IPS-NIHi7 (cell line): ENCODE data around the gene BNIP1.

ENCODE experiments used
- DNase-seq: peaks from one replicate; pipeline ENCODE4 v3.0.0; 2012; ENCODE audit warnings: mixed read lengths; ENCODE audit errors: extremely low spot score

The BNIP1 gene

GRCh38 chr5:173165177-173166016, 21.1 kb downstream of the BNIP1 start:
- DNase-seq = no peak

GRCh38 chr5:173172166-173172565, 27.8 kb downstream of the BNIP1 start:
- no peak for DNase-seq

- DNase-seq = no peak
Measured at GRCh38 chr5:173175523-173175922, 31.2 kb downstream of the BNIP1 start.

GRCh38 chr5:173178369-173178910, 34.1 kb downstream of the BNIP1 start:
- no peak for DNase-seq

- DNase-seq = no peak
Measured at GRCh38 chr5:173180331-173180730, 36.0 kb downstream of the BNIP1 start.

GRCh38 chr5:173187054-173187743, 42.9 kb downstream of the BNIP1 start:
- DNase-seq = peak; percentile 48

GRCh38 chr5:173188280-173188679, 43.9 kb downstream of the BNIP1 start:
- DNase-seq = no peak

- no peak for DNase-seq
Measured at GRCh38 chr5:173191015-173191414, 46.7 kb downstream of the BNIP1 start.

GRCh38 chr5:173191561-173191960, 47.2 kb downstream of the BNIP1 start:
- DNase-seq = no peak

- DNase-seq = no peak
Measured at GRCh38 chr5:173192561-173192960, 48.2 kb downstream of the BNIP1 start.

GRCh38 chr5:173196133-173196952, 52.0 kb downstream of the BNIP1 start:
- DNase-seq = no peak

- no peak for DNase-seq
Measured at GRCh38 chr5:173197375-173197891, 53.1 kb downstream of the BNIP1 start.

- no peak for DNase-seq
Measured at GRCh38 chr5:173198049-173198448, 53.7 kb downstream of the BNIP1 start.

- no peak for DNase-seq
Measured at GRCh38 chr5:173200356-173200755, 56.0 kb downstream of the BNIP1 start.

- DNase-seq = peak; percentile 37
Measured at GRCh38 chr5:173201636-173202265, 57.4 kb downstream of the BNIP1 start.

GRCh38 chr5:173202266-173202875, 58.0 kb downstream of the BNIP1 start:
- peak; percentile 46 for DNase-seq

- DNase-seq = no peak
Measured at GRCh38 chr5:173204185-173204979, 60.1 kb downstream of the BNIP1 start.

GRCh38 chr5:173205916-173206315, 61.6 kb downstream of the BNIP1 start:
- DNase-seq = no peak

GRCh38 chr5:173208296-173208695, 64.0 kb downstream of the BNIP1 start:
- DNase-seq = no peak

- no peak for DNase-seq
Measured at GRCh38 chr5:173210877-173211276, 66.5 kb downstream of the BNIP1 start.
